Embryonic facial prominence (tissue), 1 donor: ENCODE data around the gene SEMA4G.
"Not testable (repeated sequence)": the region's sequence is repeated elsewhere in the genome, so short reads cannot be mapped to it uniquely, and the experiment has no call there.

Source experiments
- DNase-seq: peaks from one replicate; pipeline ENCODE4 v3.0.0-alpha.2; 2016; ENCODE audit errors: extremely low spot score

Gene SEMA4G

DNA sequence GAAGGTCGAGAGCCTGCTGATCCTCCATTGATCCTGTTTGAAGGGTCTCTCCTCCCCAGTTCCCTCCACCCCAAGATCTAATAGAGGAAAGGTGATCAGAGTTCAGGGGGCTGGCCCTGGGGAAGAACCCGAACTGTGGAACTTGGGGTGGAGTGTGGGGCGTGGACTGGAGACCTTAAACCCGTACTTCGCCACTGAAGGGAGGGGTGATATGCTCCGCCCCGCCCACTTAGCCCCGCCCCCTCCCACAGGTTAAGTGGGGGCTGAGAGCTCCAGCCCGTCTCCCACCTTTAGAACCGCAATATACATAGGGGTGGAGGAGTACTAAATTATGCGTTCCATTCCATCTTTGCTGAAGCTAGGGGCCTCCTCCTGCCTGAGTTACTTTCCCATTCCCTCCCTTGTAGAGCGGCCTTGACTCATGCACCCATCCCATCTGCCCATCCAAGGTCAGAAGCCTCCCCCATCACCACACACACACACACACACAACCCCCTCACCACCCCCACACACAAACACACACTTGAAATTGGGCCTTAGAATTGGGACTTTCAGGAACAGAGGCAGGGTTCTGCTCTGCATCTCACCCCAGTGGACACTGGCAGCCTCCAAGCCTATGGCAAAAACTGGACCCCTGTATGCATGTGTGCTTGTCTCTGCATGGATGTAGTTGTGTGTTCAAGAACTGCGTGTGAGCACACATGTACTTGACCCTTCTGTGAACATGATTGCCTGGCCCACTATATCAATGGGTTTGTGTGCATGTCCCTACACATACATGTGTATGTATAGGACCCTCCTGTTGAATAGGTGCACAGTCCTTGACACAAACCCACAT lies 991 bp downstream of the SEMA4G start:
- no peak for DNase-seq

DNA sequence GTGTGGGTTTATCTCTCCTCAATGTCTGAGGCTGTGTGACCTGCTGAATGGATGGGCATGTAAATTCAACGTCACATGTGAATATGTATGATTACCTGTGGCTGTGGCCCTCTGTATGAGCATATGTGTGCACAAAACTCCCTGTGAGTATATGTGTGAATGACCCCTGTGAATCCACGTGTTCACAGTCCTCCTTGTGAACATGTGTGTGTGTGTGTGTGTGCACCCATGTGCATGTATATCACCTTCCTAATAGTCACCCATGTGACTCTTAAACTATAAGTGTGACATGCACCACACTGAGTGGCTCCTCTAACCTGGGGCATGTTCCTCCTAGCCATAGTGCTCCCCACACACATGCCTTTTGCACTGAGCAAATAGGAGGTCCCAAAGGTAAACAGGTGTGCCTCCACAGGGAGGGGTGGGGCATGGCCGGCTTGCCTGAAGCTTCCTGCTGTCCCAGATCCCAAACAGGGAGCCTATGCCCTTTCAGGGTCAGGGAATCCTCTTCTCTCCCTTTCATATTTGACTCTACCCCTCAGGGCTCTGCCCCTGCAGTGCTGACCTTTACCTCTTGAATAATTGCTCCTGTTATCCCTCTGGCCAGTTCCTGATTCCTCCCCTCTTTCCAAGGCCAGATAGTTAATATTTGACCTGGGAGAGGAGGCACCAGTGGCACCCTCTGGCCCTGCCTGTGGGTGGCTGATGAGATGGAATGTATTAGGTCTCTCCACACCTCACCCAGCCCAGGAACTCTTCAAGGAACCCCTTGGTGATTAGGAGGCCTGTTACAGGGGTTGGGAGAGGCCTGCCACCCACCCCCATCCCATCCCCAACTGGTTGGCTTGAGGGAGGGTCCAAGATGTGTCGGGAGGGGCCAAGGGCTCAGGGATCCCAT lies 1.9 kb downstream of the SEMA4G start:
- no peak for DNase-seq

DNA sequence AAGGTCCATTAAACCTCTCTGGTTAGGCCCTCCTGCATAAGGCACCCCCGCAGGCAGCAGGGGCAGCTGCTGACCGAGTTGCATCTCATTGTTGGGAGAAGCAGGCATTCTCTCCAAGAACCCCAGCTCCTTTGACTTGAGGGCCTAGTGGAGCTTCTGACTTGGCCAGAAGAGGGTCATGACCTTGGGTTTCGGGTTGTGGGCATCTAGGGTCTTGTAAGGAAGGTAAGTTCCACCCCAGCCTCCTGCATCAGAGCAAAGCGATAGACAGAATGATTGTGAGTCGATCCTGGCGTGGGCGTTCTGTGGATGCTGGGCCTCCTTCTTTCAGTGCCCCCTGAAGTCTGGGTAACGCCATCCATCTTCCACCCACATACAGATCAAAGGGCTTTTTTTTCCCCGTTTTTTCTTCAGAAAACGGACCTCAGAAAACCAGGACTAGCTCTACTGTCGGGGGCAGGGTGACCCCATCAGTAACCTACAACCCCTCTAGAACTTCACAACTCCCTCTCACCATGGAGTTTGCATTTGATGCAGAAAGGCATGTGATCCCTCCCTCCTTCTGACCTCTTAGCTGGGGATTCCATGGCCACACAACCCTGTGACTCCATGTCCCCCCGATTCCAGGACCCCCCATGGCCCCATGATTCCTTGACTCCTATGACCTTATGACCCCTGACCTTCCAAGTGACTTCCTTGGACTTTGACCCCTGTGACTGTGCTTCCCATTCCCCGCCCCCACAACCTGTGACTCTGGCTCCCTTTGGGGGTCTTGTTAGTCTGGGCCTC lies 3.0 kb downstream of the SEMA4G start:
- no peak for DNase-seq

DNA sequence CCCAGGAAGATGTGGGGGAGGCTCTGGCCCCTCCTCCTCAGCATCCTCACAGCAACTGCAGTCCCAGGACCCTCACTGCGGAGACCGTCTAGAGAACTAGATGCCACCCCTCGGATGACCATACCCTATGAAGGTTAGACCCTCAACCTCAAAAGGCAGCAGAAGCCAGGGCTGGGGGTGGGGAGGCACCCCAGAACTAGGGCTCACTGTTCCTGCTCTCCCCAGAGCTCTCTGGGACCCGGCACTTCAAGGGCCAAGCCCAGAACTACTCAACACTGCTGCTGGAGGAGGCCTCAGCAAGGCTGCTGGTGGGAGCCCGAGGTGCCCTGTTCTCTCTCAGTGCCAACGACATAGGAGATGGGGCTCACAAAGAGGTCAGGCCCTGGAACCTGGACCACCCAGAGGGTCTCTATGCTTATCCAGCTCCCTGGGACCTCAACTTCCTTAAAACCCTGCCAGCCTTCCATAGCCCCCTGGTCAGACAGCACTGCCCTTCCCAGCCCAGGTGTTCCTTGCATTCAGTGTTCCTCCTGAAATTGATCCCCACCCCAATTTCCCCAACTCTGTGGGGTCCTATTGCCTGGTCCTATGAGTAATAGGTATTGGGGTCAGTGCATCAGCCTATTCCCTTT lies 3.7 kb downstream of the SEMA4G start:
- no peak for DNase-seq

DNA sequence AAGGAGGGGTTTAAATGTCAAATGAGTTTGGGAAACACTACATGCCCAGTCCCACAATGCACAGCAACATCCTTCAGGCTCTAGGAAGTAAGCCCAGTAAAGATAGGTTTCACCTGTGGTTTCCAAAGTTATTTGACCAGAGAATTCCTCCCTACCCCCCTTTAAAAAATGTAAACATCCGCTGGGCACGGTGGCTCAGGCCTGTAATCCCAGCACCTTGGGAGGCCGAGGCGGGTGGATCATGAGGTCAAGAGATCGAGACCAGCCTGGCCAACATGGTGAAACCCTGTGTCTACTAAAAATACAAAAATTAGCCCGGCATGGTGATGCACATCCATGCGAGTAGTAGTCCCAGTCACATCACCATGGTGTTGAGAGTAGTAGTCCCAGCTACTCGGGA lies 6.1 kb downstream of the SEMA4G start:
- not testable (repeated sequence) for DNase-seq

DNA sequence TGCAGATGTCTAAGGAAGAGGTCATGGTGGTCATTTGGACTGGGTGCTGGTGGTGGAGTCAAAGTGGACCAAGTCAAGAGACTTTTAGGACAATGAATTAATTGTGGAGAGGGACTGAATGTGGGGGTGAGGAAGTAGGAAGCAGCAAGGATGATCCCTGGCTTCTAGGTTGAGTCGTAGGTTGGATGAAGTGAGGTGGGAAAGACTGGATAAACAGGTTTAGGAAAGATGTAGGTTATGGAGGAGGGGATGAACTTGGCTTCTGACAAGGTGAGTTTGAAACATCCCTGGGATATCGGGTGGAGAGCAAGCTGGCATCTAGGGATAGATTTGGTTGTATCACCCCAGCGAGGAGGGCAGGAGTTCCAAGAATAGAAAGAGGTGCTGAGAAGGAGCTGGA lies 7.6 kb downstream of the SEMA4G start:
- DNase-seq: no peak

DNA sequence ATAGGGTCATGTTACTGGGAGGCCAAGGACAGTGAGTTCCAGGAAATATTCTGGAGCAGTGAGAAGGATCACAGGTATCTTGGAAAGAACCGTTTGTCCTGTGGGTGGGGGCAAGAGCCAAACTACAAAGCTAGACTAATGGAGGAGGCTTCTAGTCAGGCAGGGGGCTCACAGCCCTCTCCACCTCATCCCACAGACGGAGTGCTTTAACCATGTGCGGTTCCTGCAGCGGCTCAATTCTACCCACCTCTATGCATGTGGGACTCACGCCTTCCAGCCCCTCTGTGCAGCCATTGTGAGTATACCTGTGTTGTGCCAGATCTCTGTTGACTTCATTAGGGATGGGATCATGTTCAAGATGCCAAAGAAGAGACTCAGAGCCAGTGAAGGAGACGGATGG lies 8.1 kb downstream of the SEMA4G start:
- no peak for DNase-seq

DNA sequence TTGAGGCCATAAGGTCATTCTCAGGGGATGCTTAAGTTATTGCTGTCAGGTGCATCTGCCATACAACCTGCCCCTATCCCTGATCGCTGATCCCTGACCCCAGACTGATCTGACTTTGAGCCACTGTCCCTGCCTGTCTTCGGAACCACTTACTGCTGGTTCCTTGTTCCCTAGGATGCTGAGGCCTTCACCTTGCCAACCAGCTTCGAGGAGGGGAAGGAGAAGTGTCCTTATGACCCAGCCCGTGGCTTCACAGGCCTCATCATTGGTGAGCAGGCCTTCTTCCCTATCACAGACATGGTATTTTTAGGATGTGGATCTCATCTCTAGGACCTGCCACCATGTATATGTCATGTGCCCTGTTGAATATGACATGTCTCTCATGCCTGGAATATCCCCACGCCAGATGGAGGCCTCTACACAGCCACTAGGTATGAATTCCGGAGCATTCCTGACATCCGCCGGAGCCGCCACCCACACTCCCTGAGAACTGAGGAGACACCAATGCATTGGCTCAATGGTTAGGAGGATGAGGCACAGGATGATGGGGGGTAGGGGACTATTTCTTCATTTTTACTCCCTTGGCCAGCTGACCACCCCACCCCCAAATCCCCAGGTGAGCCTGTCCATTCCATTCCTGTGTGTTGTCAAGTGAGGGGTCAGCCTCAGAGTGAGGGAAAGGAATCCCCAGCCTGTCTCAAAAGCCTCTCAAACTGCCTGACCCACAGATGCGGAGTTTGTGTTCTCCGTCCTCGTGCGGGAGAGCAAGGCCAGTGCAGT lies 9.0 kb downstream of the SEMA4G start:
- no peak for DNase-seq

DNA sequence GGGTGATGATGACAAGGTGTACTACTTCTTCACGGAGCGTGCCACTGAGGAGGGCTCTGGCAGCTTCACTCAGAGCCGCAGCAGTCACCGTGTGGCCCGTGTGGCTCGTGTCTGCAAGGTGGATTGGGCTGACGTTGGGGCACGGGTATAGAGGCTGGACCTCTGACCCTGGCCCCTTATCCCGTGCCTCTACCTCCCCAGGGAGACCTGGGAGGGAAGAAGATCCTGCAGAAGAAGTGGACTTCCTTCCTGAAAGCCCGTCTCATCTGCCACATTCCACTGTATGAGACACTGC lies 9.5 kb downstream of the SEMA4G start:
- no peak for DNase-seq

DNA sequence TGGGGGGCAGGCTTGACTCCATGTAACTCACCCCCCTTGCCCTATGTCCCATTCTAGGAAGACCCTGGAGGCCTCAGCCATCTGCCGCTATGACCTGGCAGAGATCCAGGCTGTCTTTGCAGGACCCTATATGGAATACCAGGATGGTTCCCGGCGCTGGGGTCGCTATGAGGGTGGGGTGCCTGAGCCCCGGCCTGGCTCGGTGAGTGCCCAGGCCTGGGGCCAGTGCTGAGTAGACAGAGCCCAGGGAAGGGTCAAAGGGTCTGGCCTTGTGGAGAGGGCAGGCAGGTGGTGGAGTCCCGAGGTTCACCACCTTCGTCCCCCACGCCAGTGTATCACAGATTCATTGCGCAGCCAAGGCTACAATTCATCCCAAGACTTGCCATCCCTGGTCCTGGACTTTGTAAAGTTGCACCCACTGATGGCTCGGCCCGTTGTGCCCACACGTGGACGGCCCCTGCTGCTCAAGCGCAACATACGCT lies 10.5 kb downstream of the SEMA4G start:
- DNase-seq: no peak

DNA sequence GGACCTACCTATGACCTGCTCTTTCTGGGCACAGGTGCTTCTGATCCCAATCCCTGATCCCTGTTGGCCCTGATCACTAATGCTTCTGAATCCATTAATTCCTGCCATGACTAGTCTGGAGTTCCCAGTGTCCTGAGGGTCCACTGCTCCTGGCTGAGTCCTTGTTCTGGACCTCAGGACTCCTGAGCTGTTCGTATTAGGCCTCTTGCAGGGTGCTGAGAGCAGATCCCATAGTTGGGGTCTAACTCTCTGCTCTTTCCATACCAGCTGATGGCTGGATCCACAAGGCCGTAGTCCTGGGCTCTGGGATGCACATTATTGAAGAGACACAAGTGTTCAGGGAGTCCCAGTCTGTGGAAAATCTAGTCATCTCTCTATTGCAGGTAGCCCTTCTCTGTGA lies 11.0 kb downstream of the SEMA4G start:
- no peak for DNase-seq

DNA sequence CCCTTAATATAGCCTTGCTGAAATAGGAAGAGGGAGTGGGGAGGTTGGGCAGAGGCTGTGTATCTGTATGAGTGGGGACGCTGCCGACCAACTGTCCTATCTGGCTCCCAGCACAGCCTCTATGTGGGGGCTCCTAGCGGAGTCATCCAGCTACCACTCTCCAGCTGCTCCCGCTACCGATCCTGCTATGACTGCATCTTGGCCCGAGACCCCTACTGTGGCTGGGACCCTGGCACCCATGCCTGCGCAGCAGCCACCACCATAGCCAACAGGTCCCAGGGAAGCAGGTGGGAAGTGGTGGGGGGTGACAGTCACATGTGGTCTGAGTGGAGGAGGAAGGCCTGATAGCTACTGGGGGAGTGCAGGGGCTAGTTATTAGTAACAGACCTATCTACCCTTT lies 11.4 kb downstream of the SEMA4G start:
- DNase-seq: no peak

DNA sequence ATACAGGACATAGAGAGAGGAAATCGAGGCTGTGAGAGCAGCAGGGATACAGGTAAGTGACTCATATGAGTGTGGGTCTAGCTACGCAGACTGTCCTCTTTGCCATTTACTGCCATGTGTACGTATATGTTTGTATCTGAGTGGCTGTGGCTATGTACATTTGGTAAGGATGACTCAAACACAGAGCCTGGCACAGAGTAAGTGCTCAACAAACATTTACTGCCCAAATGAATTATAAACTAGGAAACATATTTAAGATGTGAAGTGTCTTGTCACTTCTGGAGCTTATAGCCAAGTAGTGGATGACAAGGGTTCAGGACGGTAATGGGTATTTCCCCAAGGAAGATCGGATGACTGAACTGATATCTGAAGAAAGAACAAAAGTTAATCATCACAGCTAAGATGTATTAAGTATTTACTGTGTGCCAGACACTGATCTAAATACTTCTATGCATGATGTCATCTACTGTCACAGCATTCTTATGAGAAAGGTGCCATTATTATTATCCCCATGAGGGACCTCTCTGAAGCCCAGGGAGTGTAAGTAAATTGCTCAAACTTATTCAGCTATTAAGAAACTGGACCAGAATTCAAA lies 12.0 kb downstream of the SEMA4G start:
- DNase-seq: no peak

DNA sequence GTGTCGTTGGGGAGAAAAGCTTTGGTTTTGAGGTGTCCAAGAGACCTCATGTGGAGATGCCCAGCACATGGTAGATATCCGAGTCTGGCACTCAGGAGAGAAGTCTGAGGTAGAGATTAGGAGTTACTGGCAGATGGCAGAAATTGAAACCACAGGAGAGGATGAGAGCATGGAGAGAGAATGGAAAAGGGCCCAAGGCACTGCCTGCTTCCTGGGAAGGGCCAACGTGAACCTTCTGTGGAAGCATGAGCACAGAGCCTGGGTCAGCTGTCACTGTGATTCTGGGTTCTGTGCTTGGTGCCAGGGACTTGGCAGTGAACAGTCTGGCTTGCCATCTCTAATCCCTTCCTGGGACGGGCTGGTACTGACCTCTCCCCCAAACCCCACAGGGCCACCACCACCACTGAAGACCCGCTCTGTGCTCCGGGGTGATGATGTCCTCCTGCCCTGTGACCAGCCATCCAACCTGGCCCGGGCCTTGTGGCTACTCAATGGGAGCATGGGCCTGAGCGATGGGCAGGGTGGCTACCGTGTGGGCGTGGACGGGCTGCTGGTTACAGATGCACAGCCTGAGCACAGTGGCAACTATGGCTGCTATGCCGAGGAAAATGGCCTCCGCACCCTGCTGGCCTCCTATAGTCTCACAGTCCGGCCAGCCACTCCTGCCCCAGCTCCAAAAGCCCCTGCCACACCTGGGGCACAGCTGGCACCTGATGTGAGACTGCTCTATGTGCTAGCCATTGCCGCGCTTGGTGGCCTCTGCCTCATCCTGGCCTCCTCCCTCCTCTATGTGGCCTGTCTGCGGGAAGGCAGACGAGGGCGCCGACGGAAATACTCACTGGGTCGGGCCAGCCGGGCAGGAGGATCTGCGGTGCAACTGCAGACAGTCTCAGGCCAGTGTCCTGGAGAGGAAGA lies 13.9 kb downstream of the SEMA4G start:
- DNase-seq: no peak

DNA sequence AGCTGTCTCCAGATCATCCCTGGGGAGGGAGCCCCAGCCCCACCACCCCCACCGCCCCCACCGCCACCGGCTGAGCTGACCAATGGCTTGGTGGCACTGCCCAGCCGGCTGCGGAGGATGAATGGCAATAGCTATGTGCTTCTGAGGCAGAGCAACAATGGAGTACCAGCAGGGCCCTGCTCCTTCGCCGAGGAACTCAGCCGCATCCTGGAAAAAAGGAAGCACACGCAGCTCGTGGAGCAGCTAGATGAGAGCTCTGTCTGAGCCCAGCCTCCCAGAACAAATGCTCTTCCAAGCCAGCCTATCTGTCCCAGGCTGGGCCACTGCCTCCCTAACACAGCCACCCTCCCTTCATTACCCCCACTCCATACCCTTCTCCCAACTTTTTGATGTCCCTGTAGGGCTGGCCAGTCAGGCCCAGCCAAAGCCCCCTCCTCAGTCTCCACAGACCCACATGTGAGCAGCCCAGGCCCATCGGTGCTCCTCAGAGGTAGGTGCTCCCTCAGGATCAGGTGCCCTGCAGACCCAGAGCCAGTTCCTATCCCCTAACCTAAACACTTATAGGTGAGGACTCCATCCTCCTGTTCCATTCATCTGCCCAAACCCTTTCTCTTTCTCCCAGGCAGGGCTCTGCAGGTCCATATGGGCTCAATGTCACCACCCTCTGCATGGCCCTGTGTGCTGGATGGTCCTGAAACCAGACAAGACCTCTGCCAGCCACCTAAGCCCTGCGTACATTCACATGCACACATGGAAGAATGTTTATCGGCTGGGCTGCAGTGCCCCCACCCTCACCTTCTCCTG lies 14.8 kb downstream of the SEMA4G start:
- no peak for DNase-seq

DNA sequence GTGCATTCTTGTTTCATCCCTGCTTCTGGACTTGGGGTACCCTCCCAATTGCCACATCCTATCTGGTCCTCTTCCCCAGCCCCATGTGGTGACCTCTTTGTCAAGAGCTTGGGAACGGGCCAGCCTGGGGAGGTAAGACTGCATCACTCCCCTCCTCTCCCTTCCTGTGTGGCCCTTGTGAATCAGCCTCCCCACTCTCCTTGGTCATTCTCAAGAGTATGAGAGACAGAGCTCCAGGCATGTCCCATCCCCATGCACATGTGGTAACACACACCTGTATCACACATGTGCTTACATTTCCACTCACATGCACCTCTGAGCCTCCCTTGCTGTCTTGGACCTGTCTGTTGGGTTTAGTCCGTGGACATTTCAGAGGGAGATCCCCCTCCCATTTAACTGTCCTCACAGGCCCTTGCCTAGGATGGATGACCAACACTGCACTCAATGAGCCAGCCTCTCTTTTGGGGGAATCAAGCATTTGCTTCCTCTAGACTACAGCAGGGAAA lies 15.4 kb downstream of the SEMA4G start:
- DNase-seq: no peak

DNA sequence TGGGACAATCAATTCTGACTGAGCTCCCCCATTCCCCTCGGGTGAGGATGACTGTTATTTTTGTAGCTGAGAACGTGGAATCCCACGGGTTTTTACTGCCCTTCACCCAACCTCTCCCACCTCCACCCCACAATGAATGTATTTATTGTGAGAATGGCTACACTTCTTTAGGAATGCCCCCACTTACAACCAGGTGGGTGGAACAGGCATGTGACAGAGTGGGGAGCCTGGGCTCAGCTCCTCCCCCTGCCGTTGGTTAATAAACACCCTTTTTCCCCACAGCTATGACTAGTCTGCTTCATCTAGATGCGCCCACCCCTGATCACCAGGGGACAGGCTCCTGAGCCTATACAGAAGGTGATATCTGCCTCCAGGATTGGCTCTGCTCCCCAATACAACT lies 16.0 kb downstream of the SEMA4G start:
- no peak for DNase-seq

DNA sequence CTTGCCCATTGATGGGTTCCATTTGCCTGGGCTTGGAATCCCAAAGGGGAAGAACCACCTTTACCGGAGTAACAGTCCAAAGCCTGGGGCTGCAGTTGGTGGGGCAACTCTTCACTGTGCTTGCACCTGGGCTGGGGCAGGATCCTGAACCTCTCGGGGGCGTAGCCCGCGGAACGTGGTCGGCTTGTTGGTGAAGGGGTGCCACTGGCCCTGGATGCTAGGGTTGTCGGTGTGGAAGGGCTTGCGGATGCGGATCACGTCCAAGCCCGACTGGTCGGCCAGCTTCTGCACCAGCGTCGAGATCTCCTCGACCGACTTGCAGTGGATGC lies 17.3 kb downstream of the SEMA4G start:
- DNase-seq: no peak
